GM18507 (cell line): ENCODE measurements around the gene OTUD4.
"Not testable (repeated sequence)": the region's sequence is repeated elsewhere in the genome, so short reads cannot be mapped to it uniquely, and the experiment has no call there.

Experiments
- DNase-seq: peaks from one replicate; pipeline ENCODE4 v3.0.0; 2011; ENCODE audit warnings: low read depth; ENCODE audit not compliant: insufficient read length; ENCODE audit errors: extremely low spot score
- FAIRE-seq: peaks from 2 replicates; lab custom pipeline; 2011; peaks lifted over from hg19 to GRCh38; lab: Jason Lieb, UNC

The OTUD4 gene

DNA sequence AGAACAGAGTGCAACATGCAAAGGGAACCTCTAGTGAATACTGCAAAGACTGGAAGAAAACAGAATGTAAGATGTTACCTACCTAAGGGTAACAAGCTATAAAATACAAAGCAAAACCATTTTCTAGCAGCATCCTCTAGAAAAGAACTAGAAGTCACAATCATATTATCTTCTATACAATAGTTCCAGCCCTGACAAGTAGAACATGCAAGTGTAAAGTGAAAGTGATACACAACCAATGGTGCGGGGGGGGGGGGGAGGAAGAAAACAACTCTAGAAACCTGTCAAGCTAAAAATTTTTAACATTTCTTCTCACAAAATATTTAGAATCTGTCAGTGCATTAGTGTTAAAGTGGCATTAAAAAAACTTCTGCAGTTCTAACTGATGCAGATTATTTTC is 44.2 kb downstream of the OTUD4 start:
- not testable (repeated sequence) for FAIRE-seq, DNase-seq

DNA sequence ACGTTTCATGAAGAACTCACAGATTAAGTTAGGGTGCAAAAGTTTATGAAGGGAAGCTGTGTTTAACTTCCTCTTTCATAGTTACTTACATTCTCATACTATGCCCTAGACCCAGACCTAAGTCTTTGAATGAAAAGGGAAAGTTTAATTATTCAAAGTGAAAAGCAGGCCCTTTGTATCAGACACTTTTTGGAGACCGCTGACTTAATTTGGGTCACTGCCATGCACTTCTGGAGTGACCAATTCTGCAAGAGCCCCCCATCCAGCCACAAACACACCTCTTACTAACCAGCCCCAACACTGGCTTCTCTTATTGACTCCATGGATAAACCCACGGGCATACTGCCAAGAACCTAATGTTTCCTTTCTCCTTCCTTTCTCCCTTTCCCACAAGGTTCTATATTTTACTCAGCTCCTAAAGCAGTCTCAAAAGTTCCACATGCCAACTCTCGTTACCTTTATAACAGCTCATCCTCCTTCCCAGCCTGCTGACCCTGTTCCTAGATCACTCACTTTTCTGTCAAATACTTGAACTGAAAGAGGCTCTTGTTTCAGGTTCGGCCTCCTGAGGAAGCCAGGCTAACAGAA is 47.8 kb downstream of the OTUD4 start:
- FAIRE-seq, result peak; percentile 84
- peak; percentile 18 for DNase-seq

DNA sequence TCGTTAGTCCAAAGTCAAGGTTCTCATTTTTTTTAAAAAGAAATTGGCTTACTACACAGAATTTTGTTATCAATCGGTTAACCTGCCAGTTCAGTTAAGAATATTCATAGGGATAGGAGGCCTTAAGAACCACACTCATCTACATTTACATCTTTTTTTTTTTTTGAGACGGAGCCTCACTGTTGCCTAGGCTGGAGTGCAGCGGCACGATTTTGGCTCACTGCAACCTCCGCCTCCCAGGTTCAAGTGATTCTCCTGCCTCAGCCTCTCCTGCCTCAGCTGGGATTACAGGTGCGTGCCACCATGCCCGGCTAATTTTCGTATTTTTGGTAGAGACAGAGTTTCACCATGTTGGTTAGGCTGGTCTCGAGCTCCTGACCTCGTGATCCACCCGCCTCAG is 48.5 kb downstream of the OTUD4 start:
- DNase-seq, result no peak
- FAIRE-seq, result no peak

DNA sequence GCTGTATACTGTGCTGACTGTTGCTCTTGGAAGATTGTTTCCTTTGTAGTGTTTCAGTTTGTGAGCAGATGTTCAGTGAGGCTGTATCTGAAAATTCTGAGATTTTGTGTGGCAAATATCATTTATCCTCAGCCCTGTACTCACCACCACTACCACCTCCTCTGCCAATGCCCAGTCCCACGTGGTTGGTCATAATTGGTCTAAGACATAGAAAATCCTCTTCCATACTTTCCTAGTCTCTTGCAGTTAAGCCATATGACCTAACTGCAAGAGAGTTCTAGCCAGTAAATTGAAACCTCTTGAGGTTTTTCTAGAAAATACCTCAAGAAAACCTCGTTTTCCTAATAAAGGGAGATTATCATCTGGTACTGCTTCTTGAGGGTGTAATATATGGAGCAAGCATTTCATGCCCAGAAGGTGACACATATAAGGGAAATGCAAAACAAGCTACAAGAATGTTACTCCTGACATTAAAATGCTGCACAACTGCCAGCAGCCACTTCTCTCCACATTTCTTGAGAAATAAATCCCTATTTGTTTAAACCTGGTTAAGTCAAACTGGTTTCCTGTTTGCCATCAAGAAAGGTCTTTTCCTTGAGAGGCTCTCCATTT is 49.5 kb downstream of the OTUD4 start:
- no peak for FAIRE-seq
- DNase-seq, result no peak

DNA sequence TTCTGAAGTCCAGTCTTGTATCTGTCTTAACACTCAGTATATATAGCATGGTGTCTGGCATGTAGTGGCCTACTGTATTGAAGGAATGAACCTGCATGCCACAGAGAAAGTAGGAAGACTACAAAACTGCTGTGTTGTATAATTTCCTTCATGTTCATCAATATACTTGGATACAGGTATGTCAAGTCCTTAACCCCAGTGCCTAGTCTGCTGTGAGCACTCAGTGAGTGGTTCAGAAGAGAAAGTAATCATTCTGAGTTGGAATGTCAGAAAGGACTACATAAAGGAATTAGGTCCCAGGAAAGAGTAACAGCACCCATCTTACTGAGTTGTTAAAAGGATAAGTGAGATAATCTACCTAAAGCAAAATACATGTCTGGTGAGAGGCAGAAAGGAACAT is 50.3 kb downstream of the OTUD4 start:
- FAIRE-seq (no peak), DNase-seq (no peak)

DNA sequence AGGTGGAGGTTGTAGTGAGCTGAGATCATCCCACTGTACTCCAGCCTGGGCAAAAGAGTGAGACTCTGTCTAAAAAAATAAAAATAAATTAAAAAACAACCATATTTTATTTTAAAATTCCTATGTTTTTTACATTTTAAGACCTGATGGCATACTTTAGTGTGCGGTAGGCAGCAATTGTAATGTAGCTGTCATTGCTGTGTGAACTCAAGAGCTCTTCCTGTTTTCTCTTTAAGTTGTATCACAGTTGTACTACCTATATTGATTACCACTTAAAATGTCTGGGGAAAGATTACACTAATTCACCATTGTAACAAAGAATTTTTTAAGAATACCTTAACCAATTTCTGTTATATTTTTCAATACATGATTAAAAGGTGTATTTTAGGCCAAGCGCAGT is 55.0 kb downstream of the OTUD4 start:
- no peak for DNase-seq
- no peak for FAIRE-seq

DNA sequence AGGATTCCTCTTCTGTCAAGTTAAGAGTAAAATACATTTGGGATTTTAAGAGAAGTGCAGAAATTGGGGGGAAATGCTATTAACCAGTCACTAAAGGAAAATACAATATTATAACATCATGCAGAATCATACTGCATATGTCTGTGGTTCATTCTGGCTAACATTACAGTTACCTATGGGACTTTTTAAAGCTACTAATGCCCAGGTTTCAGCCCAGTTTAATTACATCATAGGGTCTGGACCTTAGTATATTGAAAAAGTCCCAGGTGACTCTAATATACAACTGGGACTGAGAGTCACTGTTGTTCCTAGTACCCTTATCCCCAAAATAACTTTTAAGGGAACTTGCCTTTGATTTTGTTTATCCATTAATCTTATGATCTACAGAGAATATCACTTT is 72.3 kb downstream of the OTUD4 start:
- FAIRE-seq (no peak), DNase-seq (no peak)

DNA sequence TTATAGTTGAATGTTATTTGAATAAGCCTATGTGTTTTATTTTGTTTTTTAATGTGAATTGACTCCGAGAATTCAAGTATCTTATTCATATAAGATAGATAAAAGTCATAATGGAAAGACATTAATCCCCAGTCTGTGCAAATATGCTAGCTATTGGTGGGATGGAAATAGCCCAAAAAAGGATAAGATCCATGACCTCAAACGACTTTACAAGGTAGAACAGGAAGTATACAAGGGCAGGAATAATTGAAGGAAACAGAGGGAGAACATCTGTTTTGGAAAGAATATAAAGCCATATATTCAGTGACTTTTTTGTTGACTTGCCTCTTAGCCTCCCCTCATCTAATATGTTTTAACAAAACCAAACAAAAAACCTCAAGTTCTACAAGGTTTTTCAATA is 73.3 kb downstream of the OTUD4 start:
- no peak for DNase-seq
- peak; percentile 15 for FAIRE-seq

DNA sequence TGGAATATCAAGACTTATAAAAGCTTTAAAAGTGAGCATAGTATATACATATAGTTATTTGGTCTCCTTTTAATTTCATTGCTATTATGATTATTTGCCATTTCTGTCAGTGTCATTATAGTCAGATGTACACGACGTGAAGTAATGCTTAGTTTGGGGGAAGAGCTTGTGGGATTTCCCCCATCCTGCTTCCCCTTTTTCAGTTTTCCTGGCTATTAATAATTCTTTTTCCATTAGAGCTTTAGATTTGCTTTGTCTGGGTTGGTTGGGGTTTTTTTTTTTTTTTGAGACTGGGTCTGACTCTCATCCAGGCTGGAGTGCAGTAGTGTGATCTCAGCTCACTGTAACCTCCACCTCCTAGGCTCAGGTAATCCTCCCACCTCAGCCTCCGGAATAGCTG is 76.9 kb downstream of the OTUD4 start:
- no peak for FAIRE-seq
- no peak for DNase-seq

DNA sequence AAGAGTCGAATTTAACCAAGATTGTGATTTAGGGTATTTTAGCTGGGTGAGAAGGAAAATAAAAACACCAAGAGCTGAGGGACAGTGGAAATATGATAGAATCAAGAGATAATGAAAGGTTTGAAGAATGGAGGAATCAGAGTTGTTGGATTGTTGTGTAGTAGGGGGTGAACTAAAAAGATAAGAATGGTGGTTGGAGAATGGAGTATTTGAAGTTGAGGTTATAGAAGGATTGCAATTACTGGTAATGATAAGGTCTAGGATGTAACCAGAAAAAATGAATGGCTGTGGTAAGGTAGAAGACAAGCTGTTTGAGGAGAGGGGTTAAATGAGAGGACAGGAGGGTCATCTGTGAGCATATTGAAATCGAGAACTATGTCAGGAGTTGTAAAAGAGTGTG is 77.8 kb downstream of the OTUD4 start:
- FAIRE-seq, result no peak

DNA sequence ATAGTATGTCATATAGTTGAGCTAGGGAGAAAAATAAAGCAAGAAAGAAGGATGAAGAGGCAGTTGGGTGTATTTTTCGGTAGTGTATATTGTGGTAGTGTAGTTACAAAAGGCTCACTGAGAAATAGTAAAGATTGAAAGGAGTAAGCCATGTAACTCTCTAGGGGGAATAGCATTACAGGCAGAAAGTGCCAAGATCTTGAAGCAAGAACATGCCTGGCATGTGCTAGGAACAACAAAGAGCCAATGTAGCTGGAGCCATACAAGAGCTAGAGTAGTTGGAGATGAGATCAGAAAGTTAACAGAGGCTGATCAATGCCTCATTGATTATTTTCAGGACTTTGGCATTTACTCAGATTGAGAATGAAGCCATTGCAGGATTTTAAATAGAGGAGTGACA is 79.3 kb downstream of the OTUD4 start:
- FAIRE-seq, result no peak

More for the DNA sequence above, 77.8 kb downstream of the OTUD4 start:
- DNase-seq, result no peak

DNA sequence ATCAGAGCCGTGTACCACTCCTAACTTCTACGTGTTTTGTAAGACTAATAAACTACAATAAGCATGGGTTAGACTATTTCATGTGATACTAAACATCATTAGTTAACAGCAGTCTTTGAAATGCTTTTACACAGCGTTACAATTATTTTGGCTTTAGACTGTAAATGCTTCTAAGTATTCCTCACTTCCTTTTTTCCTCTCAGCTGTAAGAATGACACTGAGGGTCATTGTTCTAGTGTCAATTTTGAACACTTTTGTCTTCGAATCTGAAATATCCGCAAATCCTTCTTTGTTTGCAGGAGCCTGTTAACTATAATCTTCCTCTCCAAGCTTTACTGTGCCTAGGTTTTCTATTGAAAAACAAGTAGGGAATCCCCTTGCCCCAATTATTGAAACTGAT is 80.7 kb downstream of the OTUD4 start:
- peak; percentile 59 for FAIRE-seq

More for the DNA sequence above, 79.3 kb downstream of the OTUD4 start:
- no peak for DNase-seq

DNA sequence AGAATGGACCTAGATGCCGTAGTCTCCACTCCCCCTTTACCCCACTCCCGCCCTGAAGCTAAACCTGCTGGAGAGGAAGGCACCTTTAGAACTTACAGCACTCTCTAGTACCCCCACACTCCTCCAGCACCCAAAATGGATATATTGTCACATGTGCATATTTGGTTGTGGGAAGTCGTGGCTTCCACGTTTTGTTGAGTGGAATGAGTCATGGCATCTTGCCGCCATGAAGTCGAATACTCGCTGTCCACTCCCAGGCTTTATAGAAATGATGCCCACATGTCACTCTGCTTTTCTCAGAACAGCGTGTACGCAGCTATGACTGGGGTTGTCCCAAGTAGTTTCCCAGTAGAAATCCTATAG is 81.7 kb downstream of the OTUD4 start:
- DNase-seq (no peak), FAIRE-seq (peak; percentile 33)

More for the DNA sequence above, 80.7 kb downstream of the OTUD4 start:
- no peak for DNase-seq

DNA sequence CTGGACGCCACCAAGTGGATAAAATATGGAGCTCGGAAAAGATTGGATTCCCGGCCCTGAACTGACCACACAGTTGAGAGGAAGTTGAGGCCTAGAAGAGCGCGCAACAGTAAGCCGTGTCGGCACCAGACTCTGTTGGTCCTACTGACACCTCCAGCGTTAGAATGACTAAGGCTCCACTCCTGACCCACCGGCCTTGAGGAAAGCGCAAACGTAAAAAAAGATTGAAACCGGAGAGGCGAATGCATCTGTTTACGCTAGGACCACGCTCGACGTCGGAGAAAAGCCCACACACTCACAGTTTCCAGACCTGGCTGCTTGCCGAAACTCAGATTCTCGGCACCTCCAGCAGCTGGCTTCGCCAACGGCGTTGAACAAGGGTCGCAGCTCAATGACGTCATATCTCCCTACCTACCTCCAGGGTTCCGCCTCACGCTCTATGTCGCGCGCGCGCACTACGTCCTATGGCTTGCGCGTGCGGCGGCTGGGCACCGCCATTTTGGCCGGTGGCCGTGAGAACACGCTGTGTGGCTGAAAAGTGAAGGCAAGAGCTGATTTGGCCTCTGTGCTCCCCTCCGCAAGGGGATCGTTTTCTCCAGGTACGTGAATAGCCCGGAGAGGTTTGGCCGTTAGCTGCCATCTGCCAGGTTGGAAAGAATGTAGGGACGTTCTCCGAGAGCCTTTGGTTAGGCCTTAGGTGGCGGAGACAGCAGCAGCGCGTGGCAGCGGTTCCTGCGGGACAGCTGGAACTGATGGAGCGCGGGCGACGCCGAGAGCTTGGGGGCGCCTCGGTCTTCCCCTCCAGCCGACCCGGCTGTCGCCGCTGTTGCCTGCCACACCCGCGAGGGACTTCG is 82.3 kb downstream of the OTUD4 start, which contains the start of the genes ABCE1 and ANAPC10:
TSS of gene ABCE1 (plus strand) at position 491 of the 854 bp plus-strand sequence. CDS start 6,102 bp downstream, outside the sequence.
TSS of gene ANAPC10 (minus strand) at position 376 of the 854 bp plus-strand sequence. CDS start 2,097 bp downstream, outside the sequence.
- DNase-seq, result peak; percentile 85
- peak; percentile 99 for FAIRE-seq

DNA sequence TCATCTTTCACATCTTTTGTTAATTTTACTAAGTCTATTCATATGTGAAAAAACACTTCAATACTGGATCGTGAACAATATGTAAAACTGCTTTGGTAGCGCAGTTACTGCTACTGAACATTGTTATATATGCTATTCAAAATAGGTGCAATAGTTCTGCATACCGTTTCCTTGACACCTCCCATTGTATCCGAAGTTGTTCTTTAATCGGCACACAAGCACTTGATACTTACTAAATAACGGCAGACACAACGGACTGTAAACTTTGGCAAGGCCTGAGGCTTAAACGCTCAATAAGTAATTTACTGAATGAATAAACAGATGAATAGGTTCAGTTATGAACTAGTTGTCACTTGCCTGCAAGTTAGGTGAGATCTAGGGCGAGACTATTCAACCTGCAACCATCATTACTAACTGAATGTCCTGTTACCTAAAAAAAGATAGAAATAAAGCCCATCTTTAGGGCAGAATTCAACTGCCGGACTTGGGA is 83.0 kb downstream of the OTUD4 start:
- FAIRE-seq, result no peak
- DNase-seq, result no peak

DNA sequence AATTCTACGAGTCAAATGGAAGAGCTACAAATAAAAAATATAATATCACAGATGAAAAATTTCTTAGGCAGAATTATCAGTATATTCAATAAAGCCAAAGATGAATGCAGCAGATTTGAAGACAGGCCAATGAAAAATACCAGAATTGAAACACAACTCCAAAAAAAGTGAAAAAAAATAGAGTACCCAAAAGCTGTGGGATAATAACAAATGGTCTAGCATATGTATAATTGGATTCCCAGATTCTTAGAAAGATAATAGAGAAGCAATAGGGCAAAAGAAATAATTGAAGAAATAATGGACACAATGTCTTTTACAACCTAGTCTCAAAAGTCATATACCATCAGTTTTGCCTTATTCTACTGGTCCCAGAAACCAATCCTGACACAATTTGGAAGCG is 86.8 kb downstream of the OTUD4 start:
- DNase-seq, result no peak
- no peak for FAIRE-seq

DNA sequence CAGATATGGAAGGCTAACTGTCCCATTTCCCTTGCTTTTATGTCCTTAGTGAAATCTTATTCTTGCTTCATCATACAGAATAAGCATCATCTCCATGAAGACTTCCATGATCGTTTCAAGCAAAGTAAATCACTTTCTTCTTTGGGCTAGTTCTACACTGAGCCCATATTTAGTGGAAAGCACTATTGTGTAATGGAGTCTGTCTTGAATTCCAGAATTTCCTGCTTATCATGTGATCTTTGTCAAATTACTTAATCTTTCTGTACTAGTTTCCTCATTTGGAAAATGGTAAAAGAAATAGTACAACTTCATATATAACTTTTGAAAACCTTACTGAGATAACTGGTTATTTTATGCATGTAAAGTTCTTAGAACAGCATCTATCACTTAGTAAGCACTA is 90.0 kb downstream of the OTUD4 start:
- FAIRE-seq, result no peak
- DNase-seq, result no peak

DNA sequence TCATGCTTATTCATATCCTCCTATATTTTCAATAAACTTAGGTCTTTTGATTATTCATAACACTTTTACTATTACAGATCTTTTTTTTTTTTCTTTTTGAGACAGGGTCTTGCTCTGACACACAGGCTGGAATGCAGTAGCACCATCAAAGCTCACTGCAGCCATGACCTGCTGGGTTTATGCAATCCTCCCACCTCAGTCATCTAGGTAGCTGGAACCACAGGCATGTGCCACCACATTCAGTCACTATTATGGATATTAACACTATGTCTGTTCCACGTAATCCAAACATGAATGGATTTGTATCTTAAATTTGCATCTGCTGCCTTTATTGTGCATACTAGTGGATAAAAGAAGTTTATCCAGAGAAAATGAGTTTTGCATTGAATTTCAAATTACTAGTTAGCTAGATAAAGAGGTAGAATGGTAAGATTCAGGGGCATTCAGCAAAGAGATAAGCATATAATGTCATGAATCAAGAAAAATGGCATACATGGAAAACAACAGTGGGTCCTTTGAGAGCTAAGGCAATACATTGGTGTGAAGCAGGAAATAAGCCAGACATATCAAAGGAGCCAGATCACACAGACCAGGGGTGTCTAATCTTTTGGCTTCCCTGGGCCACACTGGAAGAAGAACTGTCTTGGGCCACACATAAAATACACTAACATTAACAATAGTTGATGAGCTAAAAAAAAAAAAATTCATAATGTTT is 96.3 kb downstream of the OTUD4 start:
- DNase-seq, result no peak

More for the DNA sequence above, 96.3 kb downstream of the OTUD4 start:
- no peak for FAIRE-seq
